Stimulated activated naive CD4-positive, alpha-beta T cell (primary cell): ENCODE data around the gene ACTR3.
"Not testable (repeated sequence)": the region's sequence is repeated elsewhere in the genome, so short reads cannot be mapped to it uniquely, and the experiment has no call there.

Experiments
- DNase-seq, 6 experiments: peaks; one replicate each; lab custom pipeline; 2025; lab: John Stamatoyannopoulos, UW

Gene ACTR3

GRCh38 chr2:113905886-113906285 lies 16.0 kb downstream of the ACTR3 start:
- DNase-seq, result no peak

DNA sequence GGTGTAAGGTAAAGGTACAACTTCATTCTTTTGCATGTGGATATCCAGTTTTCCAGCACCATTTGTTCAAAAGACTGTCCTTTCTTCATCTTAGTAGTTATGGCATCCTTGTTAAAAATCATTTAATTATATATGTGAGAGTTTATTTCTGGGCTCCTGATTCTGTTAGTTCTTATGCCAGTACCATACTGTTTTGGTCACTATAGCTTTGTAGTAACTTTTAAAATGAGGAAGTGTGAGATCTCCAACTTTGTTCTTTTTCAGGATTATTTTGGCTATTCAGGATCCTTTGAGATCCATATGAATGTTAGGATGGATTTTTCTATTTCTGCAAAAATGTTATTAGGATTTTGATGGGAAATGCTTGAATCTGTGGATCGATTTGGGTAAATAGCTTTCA lies 16.8 kb downstream of the ACTR3 start:
- DNase-seq, result no peak

DNA sequence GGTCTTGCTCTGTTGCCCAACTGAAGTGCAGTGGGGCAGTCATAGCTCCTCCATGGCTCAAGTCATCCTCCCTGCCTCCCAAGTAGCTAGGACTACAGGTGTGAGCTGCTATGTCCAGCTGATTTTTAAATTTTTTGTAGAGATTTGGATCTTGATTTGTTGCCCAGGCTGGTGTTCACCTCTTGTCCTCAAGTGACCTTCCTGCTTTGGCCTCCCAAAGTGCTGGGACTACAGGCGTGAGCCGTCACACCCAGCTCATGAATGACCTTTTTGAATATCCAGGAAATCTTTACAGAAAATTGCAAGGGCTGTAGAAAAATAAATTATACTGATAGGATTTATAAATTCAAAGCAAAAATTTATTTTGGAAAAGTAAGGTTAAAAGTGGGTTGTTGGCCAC lies 17.4 kb downstream of the ACTR3 start:
- DNase-seq, result no peak

DNA sequence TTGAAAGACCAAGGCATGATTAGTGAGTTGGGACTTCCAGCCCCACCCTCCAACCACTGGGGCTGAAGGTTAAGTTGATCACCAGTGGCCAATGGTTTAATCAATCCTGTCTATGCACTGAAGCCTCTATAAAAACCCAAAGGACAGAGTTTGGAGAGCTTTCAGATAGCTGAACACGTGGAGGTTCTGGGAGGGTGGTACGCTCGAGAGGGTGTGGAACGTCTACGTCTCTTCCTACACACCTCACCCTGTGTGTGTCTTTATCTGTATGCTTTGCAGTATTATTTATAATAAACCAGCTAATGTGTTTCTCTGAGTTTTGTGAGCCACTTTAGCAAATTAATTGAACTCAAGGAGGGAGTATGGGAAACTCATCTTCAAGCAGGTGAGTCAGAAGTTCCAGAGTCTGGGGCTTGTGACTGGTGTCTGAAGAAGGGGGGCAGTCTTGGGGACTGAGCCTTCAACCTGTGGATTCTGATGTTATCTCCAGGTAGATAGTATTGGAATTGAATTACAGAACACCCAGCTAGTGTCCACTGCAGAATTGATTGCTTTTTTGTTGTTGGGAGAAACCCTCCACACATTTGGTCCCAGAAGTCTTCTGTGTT lies 20.3 kb downstream of the ACTR3 start:
- peak in 2 of 6 experiments; percentile 24 to 54 for DNase-seq

DNA sequence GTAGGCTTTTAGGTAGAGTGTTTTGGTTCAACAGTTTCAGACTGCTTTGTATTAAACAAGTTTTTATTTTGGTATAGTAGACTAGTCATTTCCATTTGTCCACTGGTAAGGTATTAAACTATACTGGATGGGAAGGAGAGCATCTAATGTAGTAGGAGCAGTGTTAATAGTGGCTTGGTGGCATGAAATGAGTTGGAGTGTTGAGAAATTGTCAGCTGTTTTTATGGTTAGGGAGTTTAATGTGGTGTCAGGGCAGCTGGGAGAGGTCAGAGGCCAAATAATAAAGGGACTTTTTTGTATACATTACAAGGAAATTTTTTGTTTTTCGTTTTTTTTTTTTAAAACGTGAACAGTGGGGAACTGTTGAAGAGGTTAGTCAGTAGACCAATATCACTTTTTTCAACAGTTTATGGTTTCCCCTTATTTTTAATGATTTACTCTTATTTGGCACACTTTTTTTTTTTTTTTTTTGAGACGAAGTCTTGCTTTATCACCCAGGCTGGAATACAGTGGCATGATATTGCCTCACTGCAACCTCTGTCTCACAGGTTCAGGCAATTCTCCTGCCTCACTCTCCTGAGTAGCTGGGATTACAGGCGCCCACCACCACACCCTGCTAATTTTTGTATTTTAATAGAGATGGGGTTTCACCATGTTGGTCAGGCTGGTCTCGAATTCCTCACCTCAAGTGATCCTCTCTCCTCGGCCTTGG lies 21.2 kb downstream of the ACTR3 start:
- DNase-seq, result no peak

DNA sequence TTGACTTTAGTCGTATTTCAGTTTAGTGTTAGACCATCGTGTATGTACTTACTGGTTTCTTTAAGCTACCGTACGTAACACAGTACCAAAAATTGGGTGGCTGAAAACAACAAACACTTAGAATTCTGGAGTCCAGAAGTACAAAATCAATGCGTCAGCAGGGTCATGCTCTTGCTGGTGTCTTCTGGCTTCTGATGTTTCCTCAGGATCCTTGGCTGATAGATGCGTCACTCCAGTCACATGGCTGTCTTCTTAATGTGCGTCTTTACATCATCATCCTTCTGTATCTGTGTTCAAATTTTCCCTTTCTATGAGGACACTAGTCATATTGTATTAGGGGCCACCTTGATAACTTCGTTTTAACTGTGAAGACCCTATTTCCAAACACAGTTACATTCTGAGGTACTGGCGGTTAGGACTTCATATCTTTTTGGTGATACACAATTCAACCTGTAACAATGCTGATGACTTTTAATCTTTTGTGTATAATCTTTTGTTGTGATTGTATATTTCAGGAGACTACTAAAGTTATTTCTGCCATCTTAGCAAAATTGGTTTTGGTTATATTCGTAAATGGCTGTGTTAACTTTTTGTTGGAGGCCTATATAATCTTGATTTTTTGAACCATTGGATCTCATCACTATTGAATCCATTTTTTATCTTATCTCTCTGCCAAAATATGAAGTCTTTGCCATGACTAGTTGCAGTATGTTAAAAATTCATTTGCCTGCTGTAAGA lies 25.4 kb downstream of the ACTR3 start:
- no peak for DNase-seq

DNA sequence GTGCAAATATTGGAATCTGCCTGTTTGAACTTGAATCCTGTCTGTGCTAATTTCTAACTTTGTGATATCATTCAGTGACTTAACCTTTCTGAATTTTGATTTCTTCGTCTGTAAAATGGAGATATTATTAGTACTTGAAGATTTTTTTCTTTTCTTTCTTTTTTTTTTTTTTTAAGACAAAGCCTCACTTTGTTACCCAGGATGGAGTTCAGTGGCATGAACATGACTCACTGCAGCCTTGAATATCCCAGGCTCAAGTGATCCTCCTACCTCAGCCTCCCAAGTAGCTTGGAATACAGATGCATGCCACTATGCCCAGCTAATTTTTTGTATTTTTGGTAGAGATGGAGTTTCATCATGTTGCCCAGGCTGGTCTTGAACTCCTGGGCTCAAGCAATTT lies 28.3 kb downstream of the ACTR3 start:
- DNase-seq, result no peak

DNA sequence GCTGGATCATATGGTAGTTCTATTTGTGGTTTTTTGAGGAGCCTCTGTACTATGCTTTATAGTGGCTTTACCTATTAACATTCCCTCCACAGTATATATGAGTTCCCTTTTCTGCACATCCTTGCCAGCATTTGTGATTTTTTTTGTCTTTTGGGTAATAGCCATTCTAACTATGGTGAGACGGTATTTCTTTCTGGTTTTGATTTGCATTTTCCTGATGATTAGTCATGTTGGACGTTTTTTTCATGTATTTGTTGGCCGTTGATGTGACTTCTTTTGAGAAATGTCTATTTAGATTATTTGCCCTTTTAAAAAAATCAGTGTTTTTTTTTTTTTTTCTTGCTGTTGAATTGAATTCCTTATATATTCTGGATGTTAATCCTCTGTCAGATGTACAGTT lies 31.1 kb downstream of the ACTR3 start:
- DNase-seq, result no peak

GRCh38 chr2:113922335-113922734 lies 32.4 kb downstream of the ACTR3 start:
- no peak for DNase-seq

GRCh38 chr2:113922784-113923183 lies 32.9 kb downstream of the ACTR3 start:
- no peak for DNase-seq

GRCh38 chr2:113925884-113926283 lies 36.0 kb downstream of the ACTR3 start:
- no peak for DNase-seq

- no peak for DNase-seq
These were observed 36.4 kb downstream of the ACTR3 start for GRCh38 chr2:113926314-113926713.

- no peak for DNase-seq
These were observed 40.6 kb downstream of the ACTR3 start for GRCh38 chr2:113930448-113930847.

DNA sequence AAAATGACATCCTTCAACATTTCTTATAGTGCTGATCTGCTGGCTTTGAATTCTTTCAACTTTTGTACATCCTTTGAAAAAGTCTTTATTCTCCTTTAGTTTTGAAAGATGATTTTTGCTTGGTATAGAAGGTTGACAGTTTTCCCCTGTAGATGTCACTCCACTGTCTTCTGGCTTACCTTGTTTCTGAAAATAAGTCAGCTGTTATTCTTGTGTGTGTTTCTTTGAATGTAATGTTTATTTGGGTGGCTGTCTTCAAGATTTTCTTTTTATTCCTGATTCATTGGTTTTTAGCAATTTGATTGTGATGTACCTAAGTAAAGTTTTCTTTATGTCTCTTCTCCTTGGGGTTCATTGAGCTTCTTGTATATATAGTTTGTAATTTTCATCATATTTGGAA lies 47.6 kb downstream of the ACTR3 start:
- DNase-seq, result no peak

DNA sequence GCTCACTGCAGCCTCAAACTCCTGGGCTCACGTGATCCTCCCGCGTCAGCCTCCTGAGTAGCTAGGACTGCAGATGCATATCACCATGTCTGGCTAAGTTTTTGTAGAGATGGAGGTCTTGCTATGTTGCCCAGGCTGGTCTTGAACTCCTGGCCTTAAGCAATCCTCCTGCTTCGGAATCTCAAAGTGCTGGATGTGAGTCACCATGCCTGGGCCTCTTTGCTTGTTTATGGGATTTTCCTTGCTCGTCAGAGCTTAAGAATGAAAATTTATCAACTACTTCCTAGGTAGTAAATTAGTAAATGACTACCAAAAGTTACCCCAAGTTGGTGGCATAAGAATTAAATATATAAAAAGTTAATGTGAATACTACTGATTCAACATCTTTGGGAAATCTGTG lies 51.0 kb downstream of the ACTR3 start:
- DNase-seq, result no peak

- not testable (repeated sequence) for DNase-seq
These were observed 55.9 kb downstream of the ACTR3 start for GRCh38 chr2:113945784-113946183.

DNA sequence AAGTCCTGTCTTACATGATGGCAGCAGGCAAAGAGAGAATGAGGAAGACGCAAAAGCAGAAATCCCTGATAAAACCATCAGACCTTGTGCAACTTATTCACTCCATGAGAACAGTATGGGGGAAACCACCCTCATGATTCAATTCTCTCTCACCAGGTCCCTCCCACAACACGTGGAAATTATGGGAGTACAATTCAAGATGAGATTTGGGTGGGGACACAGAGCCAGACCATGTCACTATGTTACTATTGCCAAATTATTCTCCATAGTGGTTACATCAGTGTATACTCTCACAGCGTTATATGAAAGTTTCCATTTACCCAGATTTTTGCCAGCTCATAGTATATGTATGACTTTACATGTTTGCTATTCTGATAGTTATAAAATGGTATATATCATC lies 61.0 kb downstream of the ACTR3 start:
- not testable (repeated sequence) for DNase-seq

- no peak for DNase-seq
These were observed 71.1 kb downstream of the ACTR3 start for GRCh38 chr2:113961000-113961399.

GRCh38 chr2:113962692-113963480 lies 73.0 kb downstream of the ACTR3 start:
- DNase-seq, result no peak

DNA sequence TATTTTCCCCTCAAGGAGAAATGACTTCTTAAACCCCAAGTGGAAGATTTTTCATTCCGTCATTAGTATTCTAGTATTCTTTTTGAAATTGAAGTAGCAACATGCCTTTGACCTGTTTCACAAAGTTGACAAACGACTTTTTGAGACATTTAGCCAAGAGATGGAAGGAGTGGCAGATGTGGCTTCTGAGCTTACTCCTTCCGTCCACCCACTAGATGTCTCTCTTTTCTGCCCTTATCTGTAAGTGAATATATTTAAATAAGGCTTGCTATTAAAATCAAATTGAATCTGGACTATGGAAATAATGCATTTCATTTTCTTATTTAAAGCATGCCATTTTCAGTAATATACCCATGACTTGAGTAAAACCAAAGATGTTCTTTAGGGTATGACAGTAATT lies 74.1 kb downstream of the ACTR3 start:
- no peak for DNase-seq

- no peak for DNase-seq
These were observed 74.5 kb downstream of the ACTR3 start for GRCh38 chr2:113964436-113964835.

GRCh38 chr2:113965228-113965627 lies 75.3 kb downstream of the ACTR3 start:
- DNase-seq, result no peak
